DND-41 (cell line): ENCODE measurements around the gene PNMA1.

Experiments used
- ATAC-seq: fragments of 200-7000 bp; cut with Tn5 transposase; 3 replicates; pipeline ENCODE4 v1.9.1; 2021; ENCODE audit warnings: low read depth; ENCODE audit not compliant: insufficient read depth
- DNase-seq: peaks from one replicate; pipeline ENCODE4 v3.0.0-alpha.2; 2020
- H2AFZ ChIP-seq: 2 replicates; pipeline ENCODE4 v1.6.0; 2012; ENCODE audit warnings: low read depth, low read length
- H3K27ac ChIP-seq: 2 replicates; pipeline ENCODE4 v1.5.1; 2012; ENCODE audit warnings: low read length, inconsistent platforms
- H3K27me3 ChIP-seq: fragments of 200-600 bp; sonication (generic); 2 replicates; pipeline ENCODE4 v1.6.0; 2012; ENCODE audit warnings: low read length, mild to moderate bottlenecking, inconsistent platforms; ENCODE audit not compliant: insufficient read depth, poor library complexity
- H3K36me3 ChIP-seq: 2 replicates; pipeline ENCODE4 v1.5.1; 2012; ENCODE audit warnings: low read length, inconsistent platforms; ENCODE audit not compliant: insufficient read depth
- H3K4me1 ChIP-seq: 2 replicates; pipeline ENCODE4 v1.5.1; 2012; ENCODE audit warnings: mild to moderate bottlenecking, low read length; ENCODE audit not compliant: insufficient read depth
- H3K4me2 ChIP-seq: 2 replicates; pipeline ENCODE4 v1.6.0; 2012; ENCODE audit warnings: mild to moderate bottlenecking, moderate library complexity, low read length, inconsistent platforms; ENCODE audit not compliant: insufficient read depth
- H3K4me3 ChIP-seq, 2 experiments: fragments of 200-600 bp in 1 of 2; shearing (Covaris generic) in 1 of 2; 2 replicates each; pipeline ENCODE4 v1.5.1; 2012 to 2016; ENCODE audit warnings: inconsistent platforms in 2 of 2, low read length in 2 of 2, mild to moderate bottlenecking in 2 of 2, low read depth in 1 of 2, moderate library complexity in 1 of 2
- H3K79me2 ChIP-seq: 2 replicates; pipeline ENCODE4 v1.6.0; 2012; ENCODE audit warnings: low read length, inconsistent platforms; ENCODE audit not compliant: insufficient read depth
- H3K9ac ChIP-seq: 2 replicates; pipeline ENCODE4 v1.6.0; 2012; ENCODE audit warnings: low read depth, mild to moderate bottlenecking, inconsistent platforms, low read length, moderate library complexity
- H3K9me3 ChIP-seq: 2 replicates; pipeline ENCODE4 v1.5.1; 2012; ENCODE audit warnings: low read length, moderate library complexity, mild to moderate bottlenecking, inconsistent platforms; ENCODE audit not compliant: insufficient read depth, severe bottlenecking
- H4K20me1 ChIP-seq: 2 replicates; pipeline ENCODE4 v1.6.0; 2012; ENCODE audit warnings: low read length; ENCODE audit not compliant: insufficient read depth
- CTCF ChIP-seq: IDR thresholded peaks from 2 replicates; pipeline ENCODE4 v1.5.1; 2012; ENCODE audit warnings: borderline replicate concordance, low read length, moderate library complexity, mild to moderate bottlenecking; ENCODE audit not compliant: poor library complexity, severe bottlenecking; ENCODE audit errors: extremely low read depth
- EZH2 ChIP-seq: IDR thresholded peaks from 3 replicates; pipeline ENCODE4 v1.6.1; 2012; ENCODE audit warnings: borderline replicate concordance, low read depth, mild to moderate bottlenecking, moderate library complexity, low read length, inconsistent platforms; ENCODE audit not compliant: severe bottlenecking

PNMA1 gene

GRCh38 chr14:73717711-73718417, 3.7 kb upstream of the PNMA1 start:
- Histone ChIP-seq H3K4me1 (peaks cover 16% of the 10 kb centered on the region), H3K27me3 (no peaks in the 10 kb centered on the region), H3K79me2 (peaks cover 12% of the 10 kb centered on the region), H3K36me3 (peaks cover 65% of the 10 kb centered on the region), H3K9me3 (no peaks in the 10 kb centered on the region), H2AFZ (no peak overlapping the region), H3K9ac (no peak overlapping the region), H3K4me3 (no peak overlapping the region), H3K27ac (no peak overlapping the region), H3K4me2 (no peak overlapping the region), H4K20me1 (peaks cover 6% of the 10 kb centered on the region; the same call in 1 of the 2 replicates)
- DNase-seq = no peak
- TF ChIP-seq EZH2 (no peak), CTCF (no peak)
- no peak for ATAC-seq

GRCh38 chr14:73717266-73717665, 3.1 kb upstream of the PNMA1 start:
- Histone ChIP-seq H3K27me3 (no peaks in the 10 kb centered on the region), H3K9me3 (no peaks in the 10 kb centered on the region), H3K9ac (no peak overlapping the region), H3K27ac (no peak overlapping the region), H3K4me3 (no peak overlapping the region), H3K4me1 (peaks cover 22% of the 10 kb centered on the region), H4K20me1 (peaks cover 12% of the 10 kb centered on the region), H3K36me3 (peaks cover 59% of the 10 kb centered on the region), H3K79me2 (peaks cover 18% of the 10 kb centered on the region), H3K4me2 (no peak overlapping the region), H2AFZ (no peak overlapping the region)
- TF ChIP-seq EZH2 (no peak), CTCF (no peak)
- ATAC-seq (no peak), DNase-seq (no peak)

- H3K9me3 ChIP-seq = no peaks in the 10 kb centered on the region
- H3K36me3 ChIP-seq = peaks cover 44% of the 10 kb centered on the region
- H3K9ac ChIP-seq = no peak overlapping the region
- no peak overlapping the region for H3K4me2 ChIP-seq
- no peak for DNase-seq
- H3K4me3 ChIP-seq = no peak overlapping the region
- no peaks in the 10 kb centered on the region for H3K27me3 ChIP-seq
- H4K20me1 ChIP-seq = peaks cover 14% of the 10 kb centered on the region
- ATAC-seq = no peak
- TF ChIP-seq CTCF (no peak), EZH2 (no peak)
- H3K27ac ChIP-seq = no peak overlapping the region
- peaks cover 27% of the 10 kb centered on the region for H3K79me2 ChIP-seq
- H3K4me1 ChIP-seq = peaks cover 32% of the 10 kb centered on the region
- H2AFZ ChIP-seq = no peak overlapping the region
Observed at GRCh38 chr14:73715707-73716106, 1.5 kb upstream of the PNMA1 start.
